Transverse colon (tissue), 4 donors: ENCODE data around the gene CCDC154. TPM values are rescaled to one million over a fixed set of nuclear protein-coding genes. Genes with fewer than 3 reads are reported as not detected.
A peak's percentile ranks its signal among the peaks of the same experiment; 100 is the strongest.

ENCODE experiments used
- DNase-seq: peaks from one replicate; pipeline ENCODE4 v3.0.0-alpha.2; 2019
- H3K27ac ChIP-seq, 4 donors: fragments of 200-600 bp; sonication (generic); 2 replicates each; pipeline ENCODE4 v1.5.1; 2016 to 2018; ENCODE audit warnings: inconsistent platforms in 4 of 4
- H3K27me3 ChIP-seq: fragments of 200-600 bp; sonication (generic); 2 replicates; pipeline ENCODE4 v1.5.1; 2017; ENCODE audit warnings: inconsistent platforms
- H3K36me3 ChIP-seq, 4 donors: fragments of 200-600 bp; sonication (generic); 2 replicates each; pipeline ENCODE4 v1.5.1; 2017 to 2019; ENCODE audit warnings: inconsistent platforms in 4 of 4
- H3K4me1 ChIP-seq, 4 donors: fragments of 200-600 bp; sonication (generic); 2 replicates each; pipeline ENCODE4 v1.5.1; 2017 to 2020; ENCODE audit warnings: inconsistent platforms in 4 of 4
- H3K4me3 ChIP-seq, 4 donors: fragments of 200-600 bp; sonication (generic); 1 replicate in 1 of 4; 2 replicates in 3 of 4; pipeline versions ENCODE4 v1.5.1 to v1.6.1; 2017 to 2019; ENCODE audit warnings: inconsistent platforms in 4 of 4
- H3K9me3 ChIP-seq, 2 donors: fragments of 200-600 bp; sonication (generic); 2 replicates each; pipeline ENCODE4 v1.5.1; 2017 to 2019; ENCODE audit warnings: inconsistent platforms in 2 of 2
- CTCF ChIP-seq, 5 experiments: fragments of 200-600 bp in 3 of 5; fragments of 450-650 bp in 2 of 5; sonication (generic) in 3 of 5; IDR thresholded peaks; 1 replicate in 2 of 5; 2 replicates in 3 of 5; pipeline ENCODE4 v1.5.1; 2016 to 2017; ENCODE audit warnings: antibody characterized with exemption in 5 of 5, inconsistent platforms in 3 of 5, mild to moderate bottlenecking in 2 of 5, moderate library complexity in 1 of 5
- EP300 ChIP-seq: sonication (generic); formaldehyde crosslinking; IDR thresholded peaks from one replicate; pipeline ENCODE4 v1.6.1; 2017; ENCODE audit warnings: antibody characterized with exemption, low read depth
- POLR2A ChIP-seq: fragments of 450-650 bp; IDR thresholded peaks from one replicate; pipeline ENCODE4 v1.6.1; 2016; ENCODE audit warnings: antibody characterized with exemption, mild to moderate bottlenecking, moderate library complexity
- POLR2AphosphoS5 ChIP-seq, 3 donors: sonication (generic); formaldehyde crosslinking; IDR thresholded peaks; one replicate each; pipeline ENCODE4 v1.6.1; 2016; ENCODE audit warnings: antibody characterized with exemption in 3 of 3
- WGBS, 2 donors: methylation state at CpG; one replicate each; pipeline ENCODE4 v1.1.5; 2018; ENCODE audit warnings: low coverage in 1 of 2; 5-methylcytosine and 5-hydroxymethylcytosine counted together
- in situ Hi-C, 4 donors: fragments of 200-750 bp; cut with MboI; loops; one replicate each; pipeline versions ENCODE4 v1.15.0 to v1.15.1; 2017; ENCODE audit warnings: low sequenced_read_pairs in 3 of 4, low pct_ligation_motif_present in 1 of 4, low pct_unique_long_range_greater_than_20kb in 1 of 4
- intact Hi-C: fragments of 100-400 bp; cut with DNase I; formaldehyde crosslinking; loops from one replicate; pipeline ENCODE4 v1.15.1; 2023; ENCODE audit warnings: low total_unique reads
- total RNA-seq, 4 donors: library from RNA; depleted of rRNA; stranded (reverse); fragments of >200 nt; gene quantifications; one replicate each; pipeline ENCODE4 v1.1.0, GENCODE V29; 2016

Gene CCDC154
- total RNA-seq, 4 donors from 2014 or later = 0.16 to 0.41 TPM; not detected in 2

GRCh38 chr16:1430214-1430758 is 14.1 kb downstream of the CCDC154 start:
- peaks cover 19% of the 10 kb centered on the region for H3K27me3 ChIP-seq
- WGBS, 2 donors = 57% methylated on average over 14 of the region's 14 CpGs; no CpG with 5 or more reads in 1 of the 2 donors
- no peak overlapping the region for H3K27ac ChIP-seq
- intact Hi-C loops = no loop called here
- in situ Hi-C loops = no loop called here
- H3K4me3 ChIP-seq = no peak overlapping the region
- H3K36me3 ChIP-seq = no peaks in the 10 kb centered on the region
- H3K9me3 ChIP-seq = no peaks in the 10 kb centered on the region
- DNase-seq = no peak
- peaks cover 0 to 4% (median 2%) of the 10 kb centered on the region in 4 donors for H3K4me1 ChIP-seq
- no peak for TF ChIP-seq CTCF (IDR thresholded peaks at IDR 0.05)
- no peak for TF ChIP-seq EP300
- no peak for TF ChIP-seq POLR2AphosphoS5 (IDR thresholded peaks at IDR 0.05)
- no peak for TF ChIP-seq POLR2A

- no peak overlapping the region for H3K4me3 ChIP-seq
These were observed 14.7 kb downstream of the CCDC154 start for GRCh38 chr16:1429631-1430030.

GRCh38 chr16:1429012-1429411 is 15.3 kb downstream of the CCDC154 start:
- intact Hi-C loops = no loop called here
- no peak for DNase-seq
- 20 to 70% methylated on average over 2 to 11 of the region's 11 CpGs for WGBS, 2 donors
- in situ Hi-C loops = no loop called here
- TF ChIP-seq POLR2AphosphoS5 (IDR thresholded peaks at IDR 0.05) = no peak
- no peak for TF ChIP-seq CTCF (IDR thresholded peaks at IDR 0.05)
- no peak for TF ChIP-seq EP300
- no peak for TF ChIP-seq POLR2A
- Histone ChIP-seq H3K4me3 (no peak overlapping the region), H3K27me3 (peaks cover 19% of the 10 kb centered on the region), H3K4me1 (peaks cover 0 to 4% (median 2%) of the 10 kb centered on the region in 4 donors), H3K36me3 (no peaks in the 10 kb centered on the region), H3K27ac (no peak overlapping the region), H3K9me3 (no peaks in the 10 kb centered on the region)

More at GRCh38 chr16:1429631-1430030, 14.7 kb downstream of the CCDC154 start:
- no peak for TF ChIP-seq EP300
- TF ChIP-seq POLR2A = no peak
- no peak for TF ChIP-seq POLR2AphosphoS5 (IDR thresholded peaks at IDR 0.05)
- no peak for TF ChIP-seq CTCF (IDR thresholded peaks at IDR 0.05)
- H3K36me3 ChIP-seq = no peaks in the 10 kb centered on the region
- intact Hi-C loops = no loop called here
- no peak for DNase-seq
- H3K4me1 ChIP-seq = peaks cover 0 to 4% (median 2%) of the 10 kb centered on the region in 4 donors
- WGBS, 2 donors = 72% methylated on average over 11 of the region's 13 CpGs; no CpG with 5 or more reads in 1 of the 2 donors
- H3K27ac ChIP-seq = no peak overlapping the region
- peaks cover 19% of the 10 kb centered on the region for H3K27me3 ChIP-seq
- in situ Hi-C loops = no loop called here
- H3K9me3 ChIP-seq = no peaks in the 10 kb centered on the region

- TF ChIP-seq EP300 = no peak
- TF ChIP-seq POLR2AphosphoS5 (IDR thresholded peaks at IDR 0.05) = no peak
- TF ChIP-seq POLR2A = no peak
- peak; percentile 10 to 33 (median 30) for TF ChIP-seq CTCF (IDR thresholded peaks at IDR 0.05)
- no peak overlapping the region for H3K4me3 ChIP-seq
- H3K27ac ChIP-seq = no peak overlapping the region
- H3K36me3 ChIP-seq = no peaks in the 10 kb centered on the region
- H3K9me3 ChIP-seq = no peaks in the 10 kb centered on the region
- peaks cover 0 to 4% (median 2%) of the 10 kb centered on the region in 4 donors for H3K4me1 ChIP-seq
- H3K27me3 ChIP-seq = peaks cover 14% of the 10 kb centered on the region
- WGBS, 2 donors = 16% methylated on average over 18 of the region's 21 CpGs; no CpG with 5 or more reads in 1 of the 2 donors
- in situ Hi-C loops = no loop called here
- intact Hi-C loops = no loop called here
- DNase-seq = no peak
These were observed 15.8 kb downstream of the CCDC154 start for GRCh38 chr16:1428511-1428910.
